Testis (tissue), 3 donors: ENCODE measurements around the gene KRT84. TPM values are rescaled to one million over a fixed set of nuclear protein-coding genes. Genes with fewer than 3 reads are reported as not detected.

Source experiments
- DNase-seq: peaks from one replicate; pipeline ENCODE4 v3.0.0-alpha.2; 2019
- H3K27ac ChIP-seq, 2 donors: fragments of 200-600 bp; sonication (generic); one replicate each; pipeline ENCODE4 v1.5.1; 2019
- H3K27me3 ChIP-seq: fragments of 200-600 bp; sonication (generic); one replicate; pipeline ENCODE4 v1.5.1; 2019
- H3K36me3 ChIP-seq: fragments of 200-600 bp; sonication (generic); one replicate; pipeline ENCODE4 v1.5.1; 2017; ENCODE audit warnings: low read depth; ENCODE audit errors: missing control alignments
- H3K4me1 ChIP-seq: fragments of 200-600 bp; sonication (generic); one replicate; pipeline ENCODE4 v1.5.1; 2019
- H3K4me3 ChIP-seq, 2 donors: fragments of 200-600 bp; sonication (generic); one replicate each; pipeline ENCODE4 v1.5.1; 2017 to 2019
- H3K9me3 ChIP-seq: fragments of 200-600 bp; sonication (generic); one replicate; pipeline ENCODE4 v1.5.1; 2017
- POLR2A ChIP-seq: fragments of 450-650 bp; IDR thresholded peaks from one replicate; pipeline ENCODE4 v1.6.1; 2017; ENCODE audit warnings: antibody characterized with exemption, mild to moderate bottlenecking, moderate library complexity
- WGBS, 2 donors: methylation state at CpG; one replicate each; pipeline ENCODE4 v1.1.5; 2018; 5-methylcytosine and 5-hydroxymethylcytosine counted together
- intact Hi-C: fragments of 100-400 bp; cut with DNase I; formaldehyde crosslinking; loops from one replicate; pipeline ENCODE4 v1.15.1; 2023; ENCODE audit warnings: low total_unique reads
- polyA plus RNA-seq: library from polyadenylated mRNA; stranded (reverse); fragments of 350-450 nt; fragmentation: Illumina TruSeq; extraction: RNeasy Lipid Tissue Mini Kit (QIAGEN cat#74804); gene quantifications from one replicate; pipeline ENCODE4 v1.2.3, GENCODE V29; 2014; ENCODE audit warnings: low read depth, low replicate concordance; ENCODE audit not compliant: insufficient read depth
- total RNA-seq, 2 donors: library from RNA; depleted of rRNA; stranded (reverse); fragments of >200 nt; gene quantifications; one replicate each; pipeline ENCODE4 v1.2.3, GENCODE V29; 2016
- TF ChIP-seq, protein P1 (sequence below), 3 experiments: fragments of 450-650 bp in 2 of 3; fragments of 200-600 bp in 1 of 3; sonication (generic) in 1 of 3; IDR thresholded peaks; one replicate each; pipeline ENCODE4 v1.5.1; 2016 to 2019; ENCODE audit warnings: antibody characterized with exemption in 3 of 3, mild to moderate bottlenecking in 2 of 3, moderate library complexity in 1 of 3

The KRT84 gene
- total and polyA plus RNA-seq, 3 donors from 2014 or later: 0.43 TPM; not detected in 2

- no peak for TF ChIP-seq POLR2A
- TF ChIP-seq, protein P1, sequence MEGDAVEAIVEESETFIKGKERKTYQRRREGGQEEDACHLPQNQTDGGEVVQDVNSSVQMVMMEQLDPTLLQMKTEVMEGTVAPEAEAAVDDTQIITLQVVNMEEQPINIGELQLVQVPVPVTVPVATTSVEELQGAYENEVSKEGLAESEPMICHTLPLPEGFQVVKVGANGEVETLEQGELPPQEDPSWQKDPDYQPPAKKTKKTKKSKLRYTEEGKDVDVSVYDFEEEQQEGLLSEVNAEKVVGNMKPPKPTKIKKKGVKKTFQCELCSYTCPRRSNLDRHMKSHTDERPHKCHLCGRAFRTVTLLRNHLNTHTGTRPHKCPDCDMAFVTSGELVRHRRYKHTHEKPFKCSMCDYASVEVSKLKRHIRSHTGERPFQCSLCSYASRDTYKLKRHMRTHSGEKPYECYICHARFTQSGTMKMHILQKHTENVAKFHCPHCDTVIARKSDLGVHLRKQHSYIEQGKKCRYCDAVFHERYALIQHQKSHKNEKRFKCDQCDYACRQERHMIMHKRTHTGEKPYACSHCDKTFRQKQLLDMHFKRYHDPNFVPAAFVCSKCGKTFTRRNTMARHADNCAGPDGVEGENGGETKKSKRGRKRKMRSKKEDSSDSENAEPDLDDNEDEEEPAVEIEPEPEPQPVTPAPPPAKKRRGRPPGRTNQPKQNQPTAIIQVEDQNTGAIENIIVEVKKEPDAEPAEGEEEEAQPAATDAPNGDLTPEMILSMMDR (IDR thresholded peaks at IDR 0.05): no peak
- WGBS, 2 donors: 88 to 93% methylated on average over 2 to 3 of the region's 3 CpGs
- Histone ChIP-seq H3K9me3 (no peaks in the 10 kb centered on the region), H3K27me3 (no peaks in the 10 kb centered on the region), H3K4me3 (no peak overlapping the region), H3K4me1 (no peaks in the 10 kb centered on the region), H3K27ac (no peak overlapping the region), H3K36me3 (no peaks in the 10 kb centered on the region)
- intact Hi-C loops: no loop called here
- DNase-seq: no peak
These were observed 19.5 kb upstream of the KRT84 start for GRCh38 chr12:52404951-52405350.

- Histone ChIP-seq H3K27ac (no peak overlapping the region), H3K27me3 (no peaks in the 10 kb centered on the region), H3K9me3 (no peaks in the 10 kb centered on the region), H3K36me3 (no peaks in the 10 kb centered on the region), H3K4me3 (no peak overlapping the region), H3K4me1 (no peaks in the 10 kb centered on the region)
- WGBS, 2 donors: 95 to 96% methylated on average over 9 of the region's 9 CpGs
- TF ChIP-seq, protein P1 (IDR thresholded peaks at IDR 0.05): no peak
- TF ChIP-seq POLR2A: no peak
- intact Hi-C loops: no loop called here
- DNase-seq: no peak
These were observed 18.1 kb upstream of the KRT84 start for GRCh38 chr12:52403561-52403960.

- intact Hi-C loops: no loop called here
These were observed 17.6 kb upstream of the KRT84 start for GRCh38 chr12:52402873-52403540.

GRCh38 chr12:52402377-52402776 lies 16.9 kb upstream of the KRT84 start:
- Histone ChIP-seq H3K9me3 (no peaks in the 10 kb centered on the region), H3K36me3 (no peaks in the 10 kb centered on the region), H3K27me3 (no peaks in the 10 kb centered on the region), H3K27ac (no peak overlapping the region), H3K4me3 (no peak overlapping the region), H3K4me1 (no peaks in the 10 kb centered on the region)
- no peak for TF ChIP-seq POLR2A
- intact Hi-C loops: no loop called here
- DNase-seq: no peak
- WGBS, 2 donors: 93 to 96% methylated on average over 2 of the region's 2 CpGs

More at GRCh38 chr12:52402873-52403540, 17.6 kb upstream of the KRT84 start:
- Histone ChIP-seq H3K27ac (no peak overlapping the region), H3K27me3 (no peaks in the 10 kb centered on the region), H3K9me3 (no peaks in the 10 kb centered on the region), H3K36me3 (no peaks in the 10 kb centered on the region), H3K4me3 (no peak overlapping the region), H3K4me1 (no peaks in the 10 kb centered on the region)
- WGBS, 2 donors: 85 to 86% methylated on average over 3 of the region's 3 CpGs
- TF ChIP-seq POLR2A: no peak
- TF ChIP-seq, protein P1 (IDR thresholded peaks at IDR 0.05): no peak
- no peak for DNase-seq

DNA sequence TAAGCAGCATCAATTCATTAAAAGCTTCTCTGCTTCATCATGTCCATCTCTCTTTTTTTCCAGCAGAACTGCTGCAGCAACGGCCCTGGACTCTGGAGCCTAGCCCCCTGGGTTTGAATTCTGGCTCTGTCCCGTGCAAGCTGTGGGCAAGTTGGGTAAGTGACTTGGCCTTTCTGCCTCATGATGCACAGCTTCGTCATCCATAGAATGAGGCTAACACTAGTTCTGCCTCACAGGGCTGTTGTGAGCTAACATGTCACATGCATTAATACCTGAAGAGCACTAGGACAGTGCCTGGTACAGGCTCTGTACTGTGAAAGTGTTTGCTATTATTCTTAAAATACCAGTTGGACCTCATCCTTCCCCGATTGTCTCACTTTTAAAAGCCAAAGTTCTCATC lies 16.5 kb upstream of the KRT84 start:
- Histone ChIP-seq H3K4me1 (no peaks in the 10 kb centered on the region), H3K27ac (no peak overlapping the region), H3K4me3 (no peak overlapping the region), H3K27me3 (no peaks in the 10 kb centered on the region), H3K9me3 (no peaks in the 10 kb centered on the region), H3K36me3 (no peaks in the 10 kb centered on the region)
- intact Hi-C loops: no loop called here
- TF ChIP-seq, protein P1 (IDR thresholded peaks at IDR 0.05): no peak
- no peak for DNase-seq
- WGBS, 2 donors: 77 to 85% methylated on average over 4 of the region's 4 CpGs
